Caki2 (cell line): Measurements from ENCODE around the gene ZBTB26. TPM values are rescaled to one million over a fixed set of nuclear protein-coding genes. Genes with fewer than 3 reads are reported as not detected.
A peak's percentile ranks its signal among the peaks of the same experiment; 100 is the strongest.
"Not testable (repeated sequence)": the region's sequence is repeated elsewhere in the genome, so short reads cannot be mapped to it uniquely, and the experiment has no call there.

Experiments
- DNase-seq: peaks from one replicate; pipeline ENCODE4 v3.0.0-alpha.2; 2015; ENCODE audit warnings: low read depth
- in situ Hi-C: cut with HindIII; loops from 2 replicates; pipeline ENCODE4 v1.10.0; 2016; ENCODE audit warnings: low sequenced_read_pairs, low pct_unique_long_range_greater_than_20kb, mixed read lengths
- total RNA-seq: library from RNA; depleted of rRNA; stranded (reverse); fragments of >200 nt; shearing (Covaris generic); gene quantifications from 2 replicates; pipeline ENCODE4 v1.2.3, GENCODE V29; 2014; ENCODE audit warnings: low replicate concordance

The ZBTB26 gene
- total RNA-seq, 1 experiment from 2014 or later: 0.17 TPM

DNA sequence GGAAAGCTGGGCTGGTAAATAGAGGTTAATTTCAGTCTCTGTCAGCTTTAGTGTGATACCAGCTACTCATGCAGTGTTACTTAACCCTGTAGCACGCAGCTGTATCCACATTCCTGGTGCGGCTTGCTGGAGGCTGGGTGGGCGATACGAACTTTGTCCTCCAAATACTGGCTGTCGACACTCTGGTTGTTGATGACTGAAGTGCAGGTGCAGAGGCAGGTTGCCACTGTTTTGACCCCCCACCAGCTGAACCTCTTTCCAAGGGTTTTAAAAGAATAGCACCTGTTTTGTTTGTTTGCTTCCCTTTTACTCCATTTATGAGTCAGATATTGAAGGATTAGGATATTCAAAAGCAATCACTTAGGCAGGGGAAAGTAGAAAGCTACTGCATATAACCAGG is 5.2 kb upstream of the ZBTB26 start:
- in situ Hi-C loops: no loop called here
- no peak for DNase-seq

DNA sequence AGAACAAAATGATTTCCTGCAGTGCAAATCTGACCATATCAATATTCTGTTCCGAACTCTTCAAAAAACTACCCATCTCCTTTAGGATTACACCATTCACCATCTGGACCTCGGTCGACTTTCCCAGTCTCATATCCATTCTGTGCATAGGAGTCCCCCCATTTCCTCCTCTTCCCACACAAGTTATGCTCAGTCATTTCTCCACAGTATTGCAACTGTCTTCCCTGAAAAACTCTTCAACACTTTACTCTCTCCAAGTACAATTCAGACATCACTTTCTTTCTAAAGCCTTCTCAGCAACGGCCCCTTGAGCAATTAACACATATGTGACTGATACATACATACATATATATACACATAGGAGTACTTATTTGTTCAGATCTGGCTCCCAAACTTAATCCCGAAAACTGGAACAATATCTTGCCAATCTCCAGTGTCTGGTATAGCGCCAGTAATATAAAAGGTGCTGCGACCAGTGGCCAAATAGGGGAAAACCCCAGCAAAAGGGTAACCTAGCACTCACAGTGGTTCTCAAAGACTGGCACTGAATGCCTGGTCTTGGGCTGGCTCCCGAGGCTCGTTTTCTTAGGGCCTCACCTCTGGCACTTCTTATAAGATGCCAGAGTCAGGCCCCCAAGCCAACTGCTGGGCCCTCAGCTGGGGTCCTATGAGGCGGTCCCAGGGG is 629 bp downstream of the ZBTB26 start:
- in situ Hi-C loops: no loop called here
- no peak for DNase-seq

DNA sequence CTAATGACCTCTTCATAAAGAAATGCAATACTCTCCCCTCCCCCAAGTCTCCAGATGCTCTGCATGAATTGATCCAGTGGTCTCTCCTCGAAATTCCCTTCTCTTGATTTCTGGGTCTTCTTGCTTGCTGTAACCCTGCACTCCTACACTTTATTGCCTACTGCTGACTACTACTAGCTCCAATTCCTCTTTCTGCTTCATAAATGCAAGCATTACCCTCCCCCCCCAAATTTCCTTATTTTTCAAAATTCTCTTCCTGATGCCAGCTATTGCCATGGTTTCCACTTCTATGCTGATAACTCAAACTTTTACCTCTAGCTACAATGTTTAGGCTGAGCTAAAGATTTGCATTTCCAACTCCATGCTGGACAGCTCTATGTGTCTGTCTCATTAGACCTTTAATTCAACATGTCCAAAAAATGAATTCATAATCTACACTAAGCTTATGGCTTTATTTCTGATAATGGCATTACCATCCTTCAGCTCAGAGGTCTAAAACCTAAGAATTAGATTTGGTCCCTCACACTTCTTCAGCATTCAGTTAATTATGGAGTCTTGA is 1.4 kb downstream of the ZBTB26 start:
- in situ Hi-C loops: no loop called here
- no peak for DNase-seq

DNA sequence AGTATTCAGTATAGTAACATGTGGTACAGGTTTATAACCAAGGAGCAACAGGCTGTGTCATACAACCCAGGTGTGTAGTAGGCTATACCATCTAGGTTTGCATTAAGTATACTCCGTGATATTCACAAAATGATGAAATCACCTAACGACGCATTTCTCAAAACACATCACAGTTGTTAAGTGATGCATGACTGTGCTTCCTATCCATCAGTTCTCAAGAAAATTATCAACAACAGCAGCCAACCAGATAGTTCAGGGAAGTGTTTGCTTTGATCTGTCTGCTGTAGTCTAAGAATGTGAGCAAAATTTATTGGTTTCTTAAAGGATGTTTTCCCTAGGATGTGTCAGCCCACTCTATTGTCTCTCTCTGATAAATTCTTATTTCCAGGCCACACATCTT is 7.4 kb downstream of the ZBTB26 start:
- in situ Hi-C loops: no loop called here
- peak; percentile 65 for DNase-seq

DNA sequence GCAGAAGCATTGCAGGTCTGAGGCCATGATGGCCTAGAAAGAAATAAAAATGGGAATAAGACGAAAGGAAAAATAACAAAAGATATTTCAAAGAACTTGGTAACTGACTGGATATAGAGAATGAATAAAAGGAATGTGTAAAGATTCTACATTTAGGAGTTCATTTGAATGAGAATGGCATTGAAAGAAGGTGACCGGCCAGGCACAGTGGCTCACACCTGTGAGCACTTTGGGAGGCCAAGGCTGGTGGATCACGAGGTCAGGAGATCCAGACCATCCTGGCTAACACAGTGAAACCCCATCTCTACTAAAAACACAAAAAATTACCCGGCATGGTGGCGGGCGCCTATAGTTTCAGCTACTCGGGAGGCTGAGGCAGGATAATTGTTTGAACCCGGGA is 8.6 kb downstream of the ZBTB26 start:
- in situ Hi-C loops: no loop called here
- no peak for DNase-seq

DNA sequence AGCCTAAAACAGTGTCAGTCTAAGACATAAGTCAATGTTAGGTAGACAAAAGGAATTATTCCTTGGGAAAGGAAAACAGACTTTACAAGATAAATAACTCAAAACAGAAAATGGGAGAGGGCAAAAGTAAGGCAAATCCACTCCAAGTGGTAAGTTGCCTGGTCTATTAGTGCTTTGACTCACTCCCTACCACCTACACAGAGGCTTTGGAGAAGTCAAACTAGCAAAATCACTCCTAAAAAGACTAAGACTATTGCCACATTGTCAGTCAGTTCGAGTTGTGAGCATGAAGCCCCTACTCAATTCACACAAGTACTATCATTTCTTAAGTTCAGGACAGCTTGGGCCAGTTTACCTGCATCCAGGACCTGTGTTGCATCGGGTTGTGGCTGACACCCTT is 13.0 kb downstream of the ZBTB26 start:
- DNase-seq: no peak

DNA sequence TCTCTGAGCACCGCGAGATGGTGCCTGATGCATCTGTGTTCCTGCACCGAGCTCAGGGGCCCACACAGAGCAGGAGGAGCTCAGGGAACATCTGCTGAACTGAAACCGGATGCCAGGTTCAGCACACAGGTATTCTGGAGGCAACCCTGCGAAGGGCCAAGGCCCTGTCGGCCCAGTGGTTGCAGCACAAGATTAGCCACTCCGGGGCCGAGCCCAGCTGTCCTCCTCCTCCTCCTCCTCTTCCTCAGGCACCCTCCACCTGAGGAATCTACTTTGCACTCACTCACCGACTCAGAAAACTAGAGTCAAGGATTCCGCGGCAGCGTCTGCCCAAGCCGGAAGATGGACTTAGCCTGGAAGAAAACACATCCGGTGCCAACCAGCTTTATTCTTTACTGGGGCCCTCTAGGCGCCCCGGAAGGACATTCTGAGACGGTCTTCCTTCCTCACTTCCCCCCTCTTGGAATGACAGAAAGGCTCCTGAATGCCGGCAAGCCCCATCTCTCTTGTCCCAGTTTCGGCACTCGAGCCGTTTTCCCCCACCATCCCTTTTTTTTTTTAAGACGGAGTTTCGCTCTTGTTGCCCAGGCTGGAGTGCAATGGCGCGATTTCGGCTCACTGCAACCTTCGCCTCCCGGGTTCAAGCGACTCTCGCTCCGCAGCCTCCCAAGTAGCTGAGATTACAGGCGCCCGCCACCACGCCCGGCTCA is 18.2 kb downstream of the ZBTB26 start, which contains the start of gene ZBTB6:
ZBTB6 (minus strand) TSS at position 360 of the 710 bp plus-strand sequence. CDS start 1,251 bp downstream, outside the sequence.
- in situ Hi-C loops: no loop called here
- DNase-seq: peak; percentile 84

More for the DNA sequence above, 13.0 kb downstream of the ZBTB26 start:
- in situ Hi-C loops: no loop called here

DNA sequence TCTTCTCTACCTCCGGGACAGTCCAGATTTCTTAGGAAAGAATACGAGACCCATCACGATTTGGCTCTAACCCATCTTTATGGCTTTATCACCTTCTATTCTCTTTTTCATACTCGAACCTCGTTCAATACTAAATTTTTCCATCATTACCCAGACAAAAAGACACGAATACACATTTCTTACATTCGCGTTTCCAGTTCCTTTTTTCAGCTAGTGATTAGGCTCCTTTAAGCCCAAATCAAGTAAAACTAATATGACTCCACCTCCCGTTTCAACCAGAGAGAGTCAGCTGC is 18.7 kb downstream of the ZBTB26 start:
- DNase-seq: no peak
- in situ Hi-C loops: no loop called here

DNA sequence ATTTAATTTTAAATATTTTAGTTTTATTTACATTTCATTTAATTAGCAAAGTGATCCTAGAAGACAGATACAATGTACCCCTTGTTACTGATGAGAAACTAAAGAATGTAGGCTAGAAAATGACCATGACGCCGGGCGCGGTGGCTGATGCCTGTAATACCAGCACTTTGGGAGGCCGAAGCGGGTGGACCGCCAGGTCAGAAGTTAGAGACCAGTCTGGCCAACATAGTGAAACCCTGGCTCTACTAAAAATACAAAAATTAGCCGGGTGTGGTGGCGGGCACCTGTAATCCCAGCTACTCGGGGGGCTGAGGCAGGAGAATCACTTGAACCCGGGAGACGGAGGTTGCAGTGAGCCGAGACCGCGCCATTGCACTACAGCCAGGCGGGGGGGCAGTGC is 25.2 kb downstream of the ZBTB26 start:
- in situ Hi-C loops: not testable (repeated sequence)

DNA sequence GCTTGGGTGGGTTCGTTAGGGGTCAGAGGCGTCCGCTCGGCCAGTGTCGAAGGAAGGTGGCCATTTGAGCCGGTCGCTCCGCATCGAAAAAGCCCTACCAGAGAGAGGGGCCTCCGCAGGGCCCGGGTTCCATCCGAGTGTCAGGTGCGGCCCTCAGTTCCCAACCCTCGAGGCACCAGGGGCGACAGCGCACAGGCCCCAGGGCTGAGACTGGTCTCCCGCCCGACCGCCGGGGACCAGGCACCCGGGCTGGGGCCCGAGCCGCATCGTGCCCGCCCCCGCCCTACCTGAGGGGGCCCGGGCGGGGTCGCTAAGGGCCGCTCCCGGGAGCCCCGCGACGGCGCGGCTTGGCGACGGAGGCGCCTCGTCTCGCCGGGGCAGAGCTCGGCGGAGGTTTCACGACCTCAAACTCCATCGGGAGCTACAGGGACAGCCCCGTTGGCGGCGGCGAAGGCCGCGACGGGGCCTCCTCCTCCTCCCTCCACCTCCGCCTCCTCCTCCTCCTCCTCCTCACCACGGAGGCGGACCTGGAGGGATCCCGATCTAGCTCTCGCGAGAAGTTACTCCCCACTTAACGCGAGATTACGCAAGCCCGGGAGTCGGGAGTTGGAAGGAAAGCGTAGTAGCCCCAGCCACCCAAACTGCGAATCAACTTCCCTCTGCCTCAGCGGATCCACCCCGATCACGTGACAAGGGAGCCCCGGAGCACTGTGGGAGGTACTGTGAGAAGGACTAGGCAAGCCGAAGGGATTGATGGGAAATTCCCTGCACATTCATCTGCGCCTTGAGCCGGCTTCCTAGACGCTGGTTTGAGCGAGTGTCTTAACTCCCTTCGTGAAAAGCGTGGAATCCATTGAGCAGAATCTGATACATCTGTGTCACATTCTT is 26.2 kb downstream of the ZBTB26 start, which contains the start of gene RC3H2:
RC3H2 (minus strand) TSS at position 537 of the 888 bp plus-strand sequence. CDS start 7,850 bp downstream, outside the sequence.
- in situ Hi-C loops: no loop called here
- peak; percentile 99 for DNase-seq

More for the DNA sequence above, 25.2 kb downstream of the ZBTB26 start:
- not testable (repeated sequence) for DNase-seq

DNA sequence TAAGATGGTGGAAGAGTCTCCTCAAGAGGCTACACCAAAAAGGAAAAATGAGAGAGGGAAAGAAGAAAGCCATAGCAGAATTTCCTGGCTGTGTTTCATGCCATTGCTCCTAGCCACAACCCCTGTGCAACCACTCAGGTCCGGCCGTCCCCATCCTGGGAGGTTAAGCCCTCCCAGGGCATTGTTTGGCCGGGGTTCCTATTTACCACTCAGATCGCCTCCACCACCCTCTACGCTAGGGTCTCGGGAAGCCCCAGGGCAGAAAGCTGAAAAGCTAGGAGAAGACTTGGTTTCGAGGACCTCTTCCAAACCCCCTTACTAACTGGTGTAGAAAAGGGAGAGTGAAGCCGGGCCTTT is 26.9 kb downstream of the ZBTB26 start:
- no peak for DNase-seq

DNA sequence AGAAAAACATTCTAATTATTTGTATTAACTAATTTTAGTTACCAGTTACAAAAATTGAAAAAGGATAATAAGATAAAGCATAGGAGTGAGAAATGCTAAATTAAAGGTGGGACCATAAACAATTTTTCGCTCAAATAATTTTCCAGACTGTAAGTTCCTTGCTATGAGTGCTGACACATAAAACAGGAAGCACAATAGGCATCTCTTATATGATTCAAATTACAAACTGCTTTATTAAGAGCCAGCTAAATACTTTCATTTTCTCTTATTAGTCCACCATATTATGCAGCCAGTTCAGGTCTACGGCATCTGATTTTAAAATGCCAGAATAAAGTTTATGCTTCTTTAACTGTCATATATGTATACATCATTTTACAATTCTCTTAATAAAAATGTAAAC is 30.5 kb downstream of the ZBTB26 start:
- DNase-seq: no peak
- in situ Hi-C loops: no loop called here

More for the DNA sequence above, 26.9 kb downstream of the ZBTB26 start:
- in situ Hi-C loops: no loop called here

DNA sequence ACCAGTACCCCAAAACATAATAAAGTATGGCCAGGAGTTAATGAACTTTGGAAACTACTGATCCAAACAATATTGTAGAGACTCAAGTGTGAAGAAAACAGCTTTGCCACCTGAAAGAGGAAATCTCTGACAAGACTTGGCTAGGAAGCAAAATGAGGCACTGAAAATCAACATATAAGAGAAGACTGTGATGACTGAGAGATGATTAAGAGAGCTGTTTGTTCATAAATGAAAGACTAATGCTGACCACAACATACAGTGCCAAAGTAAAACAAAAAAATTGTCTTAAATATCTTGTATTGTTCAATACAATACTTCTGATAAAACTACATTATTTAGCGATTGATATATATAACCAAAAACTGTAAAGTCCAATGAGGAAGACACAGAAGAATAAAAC is 33.3 kb downstream of the ZBTB26 start:
- in situ Hi-C loops: no loop called here
- no peak for DNase-seq

DNA sequence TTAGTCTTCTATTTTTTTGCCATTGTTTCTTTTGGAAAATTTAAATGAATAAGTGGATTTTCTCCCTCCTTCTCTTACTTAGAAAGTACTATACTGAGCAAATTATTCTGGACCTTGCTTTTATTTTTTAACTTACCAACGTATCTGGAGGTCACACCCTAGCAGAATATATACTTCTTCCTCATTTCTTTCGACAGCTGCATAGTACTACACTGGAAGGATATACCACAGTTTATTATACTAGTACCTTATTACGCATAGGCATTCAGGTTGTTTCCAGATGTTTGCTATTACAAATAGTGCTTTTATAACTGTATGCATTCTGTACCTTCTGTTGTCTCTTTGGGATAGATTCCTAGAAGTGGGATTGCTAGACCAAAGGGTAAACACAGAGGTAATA is 42.8 kb downstream of the ZBTB26 start:
- no peak for DNase-seq
- in situ Hi-C loops: no loop called here

DNA sequence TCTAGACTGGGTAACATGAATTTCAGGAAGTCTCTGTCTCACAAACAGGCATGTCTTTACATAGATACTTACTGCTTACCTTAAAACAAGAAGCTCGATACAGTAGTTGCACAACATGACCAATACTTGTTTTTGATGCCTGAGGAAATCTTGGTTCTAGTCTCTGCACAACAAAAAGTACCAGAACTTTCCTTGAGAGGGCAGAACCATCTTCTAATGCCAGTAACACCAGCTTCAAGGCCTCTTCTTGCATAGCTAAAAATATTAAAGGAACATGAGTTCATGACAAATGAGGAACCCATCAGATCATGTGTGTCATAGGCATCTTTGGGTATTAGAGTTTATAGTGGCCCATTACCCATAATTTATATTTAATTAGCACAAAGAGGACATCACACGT is 48.2 kb downstream of the ZBTB26 start:
- DNase-seq: no peak
- in situ Hi-C loops: no loop called here

DNA sequence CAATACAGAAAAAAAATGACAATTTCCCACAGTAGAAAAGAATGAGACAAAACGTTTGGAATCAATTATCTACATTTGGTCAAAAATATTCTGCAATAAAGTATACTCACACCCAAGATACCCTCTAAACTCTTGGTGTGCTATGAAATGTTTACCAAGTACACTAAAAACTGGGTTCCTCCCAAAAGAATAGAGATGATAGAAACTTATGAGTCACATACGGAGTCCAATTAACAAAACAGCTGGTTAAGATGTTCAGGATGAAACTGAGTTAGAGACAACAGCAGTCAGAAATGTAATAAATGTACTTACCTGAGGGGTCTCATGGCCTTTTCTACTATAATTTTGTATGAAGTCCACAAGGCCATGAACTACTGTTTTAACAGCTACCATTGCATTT is 51.9 kb downstream of the ZBTB26 start:
- in situ Hi-C loops: no loop called here

DNA sequence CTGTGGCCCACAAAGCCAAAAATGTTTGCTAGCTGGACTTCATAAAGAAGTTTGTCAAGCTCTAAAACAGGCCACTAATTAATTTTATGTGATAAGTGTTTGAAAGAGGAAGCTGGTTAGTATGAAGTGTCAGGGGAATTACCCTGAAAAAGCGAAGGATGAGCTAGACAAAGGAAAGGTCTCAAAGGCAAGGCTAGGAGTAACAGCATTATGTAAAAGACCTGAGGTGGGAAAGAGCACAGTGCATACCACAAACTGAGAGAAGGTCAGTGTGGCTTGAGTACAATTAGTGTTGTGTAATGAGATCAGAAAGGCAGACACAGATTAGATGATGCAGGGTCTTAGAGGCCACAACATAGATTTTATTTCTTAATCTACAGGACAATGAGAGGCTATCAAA is 55.8 kb downstream of the ZBTB26 start:
- DNase-seq: no peak
- in situ Hi-C loops: no loop called here

More for the DNA sequence above, 51.9 kb downstream of the ZBTB26 start:
- no peak for DNase-seq

DNA sequence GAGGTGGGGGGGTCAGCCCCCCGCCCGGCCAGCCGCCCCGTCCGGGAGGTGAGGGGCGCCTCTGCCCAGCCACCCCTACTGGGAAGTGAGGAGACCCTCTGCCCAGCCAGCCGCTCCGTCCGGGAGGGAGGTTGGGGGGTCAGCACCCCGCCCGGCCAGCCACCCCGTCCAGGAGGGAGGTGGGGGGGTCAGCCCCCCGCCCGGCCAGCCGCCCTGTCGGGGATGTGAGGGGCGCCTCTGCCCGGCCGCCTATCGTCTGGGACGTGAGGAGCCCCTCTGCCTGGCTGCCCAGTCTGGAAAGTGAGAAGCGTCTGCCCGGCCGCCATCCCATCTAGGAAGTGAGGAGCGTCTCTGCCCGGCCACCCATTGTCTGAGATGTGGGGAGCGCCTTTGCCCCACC is 64.0 kb downstream of the ZBTB26 start:
- DNase-seq, in situ Hi-C loops: not testable (repeated sequence)

DNA sequence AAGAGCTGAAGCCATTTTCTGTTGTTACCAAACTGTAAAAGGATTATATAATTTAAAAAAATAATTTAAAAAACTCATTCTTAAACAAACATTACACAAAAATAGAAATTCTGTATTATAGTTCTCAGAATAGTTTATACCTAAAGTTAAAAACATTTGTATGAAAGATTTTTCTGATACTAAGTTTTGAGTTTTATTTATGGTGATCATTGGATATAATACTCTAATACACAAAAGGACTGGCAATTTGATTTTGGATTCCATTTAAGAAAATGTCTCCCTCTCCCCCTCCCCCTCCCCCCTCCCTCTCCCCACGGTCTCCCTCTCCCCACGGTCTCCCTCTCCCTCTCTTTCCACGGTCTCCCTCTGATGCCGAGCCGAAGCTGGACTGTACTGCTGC is 65.2 kb downstream of the ZBTB26 start:
- DNase-seq: no peak
- in situ Hi-C loops: no loop called here
